Esophagus mucosa (tissue), 1 donor: ENCODE results near the gene RABGAP1. TPM values are rescaled to one million over a fixed set of nuclear protein-coding genes. Genes with fewer than 3 reads are reported as not detected.

Source experiments
- ATAC-seq: fragments of 200-7000 bp; cut with Tn5 transposase; one replicate; pipeline ENCODE4 v1.9.1; 2020
- total RNA-seq: library from RNA; stranded (reverse); gene quantifications from one replicate; pipeline ENCODE4 v1.2.4, GENCODE V29; 2023
- donor health status: DM: yes; HTN: yes; CAD: no.

The RABGAP1 gene
- total RNA-seq, 1 donor from 2014 or later, result 39.6 TPM

DNA sequence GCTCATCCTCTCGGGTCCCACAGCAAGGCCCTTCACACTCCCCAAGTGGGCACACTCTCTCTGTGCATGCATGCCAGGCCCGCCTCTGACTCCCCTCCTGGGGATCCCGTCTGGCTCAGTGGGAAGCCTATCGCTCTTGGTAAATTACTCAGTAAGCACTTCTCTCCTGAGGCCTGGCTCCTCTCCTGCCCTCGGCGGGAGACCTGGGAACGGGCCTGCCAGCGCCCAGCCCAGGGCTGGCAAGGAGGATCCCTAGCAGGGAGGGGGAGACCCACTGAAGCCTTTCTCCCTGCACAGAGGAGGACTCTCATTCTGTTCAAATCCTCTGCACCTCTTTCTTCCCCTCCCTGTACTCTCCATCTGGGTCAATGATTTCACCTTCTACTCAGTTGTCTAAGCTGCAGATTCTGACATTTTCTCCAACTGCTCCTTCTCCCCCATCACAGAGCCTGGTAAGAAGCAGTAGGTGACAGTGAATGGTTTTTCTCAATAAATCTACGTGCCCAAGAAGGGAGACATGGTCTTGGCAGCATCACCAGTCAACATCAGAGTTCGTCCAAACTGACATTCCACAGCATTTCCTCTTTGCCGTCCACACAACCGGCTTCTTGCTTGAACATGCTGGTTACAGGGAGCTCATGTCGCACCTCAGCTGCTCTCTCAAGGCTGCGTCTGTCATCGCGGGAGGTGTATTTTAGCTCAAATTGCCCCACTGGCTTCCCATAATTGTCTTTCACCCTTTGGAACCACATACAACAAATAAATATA, 174.5 kb downstream of the RABGAP1 start:
- no peak for ATAC-seq

DNA sequence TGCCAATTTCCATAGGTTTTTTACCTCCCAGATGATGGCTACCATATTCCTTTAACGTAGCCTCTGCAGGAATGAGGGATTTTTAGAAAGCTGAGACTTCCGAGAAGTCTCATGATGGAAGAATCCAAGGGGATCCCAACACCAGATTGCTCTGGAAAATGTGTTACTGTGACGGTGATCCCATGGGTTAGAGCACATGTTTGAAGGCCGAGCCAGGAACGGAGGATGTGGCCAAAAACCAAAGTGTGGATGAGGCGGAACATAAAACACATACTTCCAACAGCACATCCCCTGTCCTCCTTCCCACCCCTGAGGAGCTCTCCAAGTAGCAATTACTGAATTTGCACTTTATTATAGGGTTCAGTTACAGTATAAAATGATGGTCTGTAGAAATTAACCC, 175.2 kb downstream of the RABGAP1 start:
- no peak for ATAC-seq

DNA sequence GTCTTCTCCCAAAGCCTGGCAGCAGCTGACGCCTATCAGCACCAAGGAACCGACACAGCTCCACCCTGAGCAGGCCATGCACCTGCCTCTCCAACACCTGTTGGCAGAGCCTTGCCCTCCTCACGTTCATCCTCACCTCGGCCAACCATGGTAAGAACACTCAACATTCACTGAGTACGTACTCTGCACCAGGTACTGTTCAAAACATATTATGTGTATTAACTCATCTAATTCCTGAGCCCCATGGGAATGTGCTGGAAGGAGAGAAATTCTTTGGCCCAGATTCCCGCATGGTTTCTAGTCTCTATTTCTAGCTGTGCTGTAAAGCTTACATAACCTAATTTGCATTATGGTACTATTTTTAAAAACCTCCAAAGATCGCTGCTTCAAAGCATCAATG, 178.7 kb downstream of the RABGAP1 start:
- no peak for ATAC-seq

DNA sequence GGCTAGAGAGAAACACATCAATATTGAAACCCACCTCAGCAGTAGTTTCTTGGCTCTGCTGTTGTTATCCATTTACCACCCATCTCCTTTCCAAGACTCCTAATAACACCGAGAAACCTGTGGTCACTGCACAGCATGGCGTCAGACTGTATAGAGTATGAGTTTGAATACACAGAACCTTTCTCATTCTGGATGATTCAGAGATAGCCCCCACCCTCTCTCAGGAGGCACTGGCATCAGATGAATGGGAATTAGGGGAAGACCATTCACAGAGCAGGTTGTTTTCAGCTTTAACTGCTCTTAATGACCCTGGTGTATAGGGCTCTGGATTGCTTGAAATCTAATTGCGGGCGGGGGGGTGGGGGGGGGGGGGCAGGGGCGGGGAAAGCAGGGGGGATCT, 179.3 kb downstream of the RABGAP1 start:
- ATAC-seq, result no peak

DNA sequence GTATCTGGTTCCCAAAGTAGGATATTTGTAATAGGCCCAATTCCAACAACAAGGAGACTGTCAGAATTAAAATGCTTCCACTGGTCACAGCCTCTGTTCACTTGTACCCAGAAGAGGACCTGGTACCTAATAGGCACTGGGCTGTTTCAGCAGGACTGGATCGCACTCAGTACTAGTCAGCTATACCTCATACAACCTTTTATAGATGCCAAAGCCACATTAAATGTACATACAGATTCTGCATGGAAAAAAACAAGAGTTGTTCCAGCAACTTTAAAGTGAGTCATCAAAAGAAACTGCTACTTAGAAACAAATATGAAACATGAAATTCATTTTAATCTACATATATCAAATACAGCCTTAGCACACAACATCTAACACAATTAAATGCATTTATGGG, 180.1 kb downstream of the RABGAP1 start:
- no peak for ATAC-seq

DNA sequence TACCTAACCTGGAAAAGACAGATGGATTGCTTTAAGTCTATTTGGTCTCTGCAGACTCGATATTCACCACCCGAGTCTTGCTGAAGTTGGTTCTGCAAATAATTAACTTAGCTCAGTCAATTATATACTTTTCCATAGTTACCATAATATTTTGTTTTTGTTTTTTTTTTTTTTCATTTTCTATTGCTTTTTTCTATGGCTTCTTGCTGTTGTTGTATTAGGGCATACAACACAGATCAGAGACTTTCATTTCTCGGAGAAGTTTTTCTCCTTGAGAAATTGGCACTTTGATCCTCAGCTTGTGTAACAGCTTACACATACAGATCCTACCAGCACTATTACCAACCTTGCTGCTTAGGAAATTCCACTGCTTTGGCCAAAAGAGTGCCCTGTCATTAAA, 180.6 kb downstream of the RABGAP1 start:
- no peak for ATAC-seq

DNA sequence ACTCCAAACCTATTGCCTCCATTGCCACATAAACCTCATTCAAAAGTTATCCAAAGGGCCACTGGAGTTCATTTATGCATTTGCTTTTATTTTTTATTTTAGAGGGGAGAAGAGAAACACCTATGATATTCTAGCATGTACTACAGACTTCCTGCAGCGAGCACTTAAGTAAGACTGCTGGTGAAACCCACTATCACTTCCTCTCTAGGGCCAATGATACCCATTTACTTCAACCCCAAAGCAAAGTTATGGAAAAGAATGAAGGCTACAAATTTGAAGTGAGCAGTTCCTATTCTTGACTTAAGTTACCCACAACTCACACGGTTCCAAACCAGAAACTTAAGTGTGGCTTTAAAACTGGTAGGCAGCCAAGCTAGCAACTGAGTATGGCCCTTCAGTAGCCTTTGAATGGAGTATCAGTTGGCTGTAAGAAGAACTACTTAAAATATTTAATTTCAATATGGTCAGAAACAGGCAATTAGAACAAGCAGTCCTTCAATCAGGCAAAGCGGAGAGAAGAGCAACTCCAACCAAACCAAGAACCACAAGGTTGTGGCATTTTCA, 186.8 kb downstream of the RABGAP1 start:
- ATAC-seq, result no peak

DNA sequence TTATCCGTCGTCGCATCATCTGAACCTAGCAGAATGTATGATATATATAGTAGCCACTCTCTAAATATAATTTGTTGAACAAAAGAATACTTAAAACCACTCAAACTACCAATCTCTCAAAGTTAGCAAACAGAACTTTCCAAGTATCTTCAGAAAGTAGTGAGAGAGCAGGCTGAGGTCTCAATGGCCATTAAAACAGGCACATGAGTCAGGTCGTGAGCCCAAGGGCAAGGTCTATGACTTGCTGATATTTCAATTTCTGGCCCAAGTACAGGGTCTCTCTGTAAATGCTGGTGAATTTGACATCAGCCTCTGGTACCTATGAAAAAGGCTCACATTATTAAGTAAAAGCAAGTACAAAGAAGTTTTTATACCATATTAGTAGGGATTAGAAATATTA, 187.8 kb downstream of the RABGAP1 start:
- no peak for ATAC-seq

DNA sequence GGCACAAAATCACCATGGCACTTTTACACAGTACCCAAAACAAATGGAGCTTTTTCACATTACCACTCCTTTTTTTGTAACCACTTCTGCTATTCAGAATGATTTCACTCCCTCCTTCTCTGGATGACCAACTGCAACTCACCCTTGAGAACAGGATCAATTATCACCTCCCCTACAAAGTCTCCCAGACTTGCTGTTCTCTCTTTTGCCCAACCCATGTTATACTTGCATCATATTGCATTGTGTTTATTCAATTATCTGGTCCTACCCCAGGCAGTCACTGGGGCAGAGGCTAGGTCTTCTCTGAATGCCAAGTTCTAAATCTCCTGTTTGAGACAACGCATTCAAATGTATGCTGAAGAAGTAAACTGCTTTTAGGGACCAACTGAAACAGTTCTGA, 188.6 kb downstream of the RABGAP1 start:
- no peak for ATAC-seq

DNA sequence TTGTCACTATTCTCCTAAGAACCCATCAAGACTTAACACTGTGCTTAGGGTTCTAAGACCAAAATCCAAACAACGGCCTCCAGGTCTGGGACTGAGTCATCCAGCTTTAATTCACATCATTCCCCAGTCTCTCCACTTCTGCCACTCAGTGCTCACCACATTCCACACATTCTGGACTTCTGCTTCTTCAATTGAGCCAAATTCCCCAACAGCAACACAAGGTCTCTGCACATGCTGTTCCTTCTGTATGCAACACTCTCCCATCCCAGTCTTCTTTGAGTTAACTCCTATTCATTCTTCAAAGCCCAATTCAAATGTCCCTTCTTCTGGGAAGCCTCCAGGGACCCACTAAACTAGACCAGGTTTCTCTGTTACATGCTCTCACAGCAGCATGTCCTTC, 190.4 kb downstream of the RABGAP1 start:
- no peak for ATAC-seq

DNA sequence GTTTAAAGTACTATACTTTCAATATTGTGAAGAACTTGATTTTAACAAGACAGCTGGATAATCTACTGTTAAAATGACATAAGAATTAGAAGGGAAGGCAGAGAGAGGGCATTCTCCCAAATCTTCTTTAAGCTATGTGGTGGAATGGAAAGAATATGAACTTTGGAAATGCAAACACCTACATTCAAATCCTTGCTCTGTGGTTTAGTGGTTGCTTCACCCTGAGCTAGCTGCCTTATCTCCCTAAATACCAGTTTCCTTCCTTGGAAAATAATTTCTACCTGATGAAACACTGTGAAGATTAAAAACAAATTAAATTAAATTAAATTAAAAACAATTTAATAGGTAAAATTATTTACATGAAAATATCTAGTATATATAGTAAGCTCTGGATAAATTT, 191.2 kb downstream of the RABGAP1 start:
- ATAC-seq, result no peak

DNA sequence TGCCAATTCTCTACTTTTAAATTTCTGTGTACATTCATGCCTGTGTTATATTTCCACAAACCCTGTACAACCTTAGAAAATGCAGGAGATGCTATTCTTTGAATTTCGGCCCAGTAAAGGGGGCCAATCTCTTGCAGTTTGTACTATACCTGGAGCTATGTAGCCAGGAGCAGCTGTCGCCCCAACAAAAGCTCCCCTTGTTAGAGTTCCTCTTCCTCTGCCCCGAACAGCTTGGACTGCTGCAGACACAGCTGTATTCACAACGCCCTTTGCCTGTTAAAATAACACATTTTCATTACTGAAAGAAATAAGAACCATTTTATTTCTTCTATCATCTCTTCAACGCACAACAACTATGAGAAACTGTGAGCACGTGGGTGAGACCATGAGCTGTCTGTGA, 191.9 kb downstream of the RABGAP1 start:
- ATAC-seq, result no peak

DNA sequence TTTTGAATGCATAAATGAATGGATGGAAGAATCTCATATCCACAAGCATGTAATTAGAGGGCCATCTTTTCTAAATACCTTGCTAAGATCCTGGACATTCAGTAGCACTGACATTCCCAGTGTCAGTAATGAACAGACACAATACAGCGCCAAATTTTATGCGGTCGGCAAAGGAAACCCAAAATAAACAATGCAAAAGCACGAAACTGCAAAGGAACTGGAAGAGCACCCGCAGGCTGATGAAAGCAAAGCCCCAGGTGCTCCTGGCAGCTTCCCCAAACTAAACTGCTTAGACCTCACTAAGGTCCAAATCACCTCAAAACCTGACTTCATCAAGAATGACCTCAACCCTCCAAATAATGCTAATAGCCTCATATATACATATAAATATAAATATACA, 194.6 kb downstream of the RABGAP1 start:
- no peak for ATAC-seq

DNA sequence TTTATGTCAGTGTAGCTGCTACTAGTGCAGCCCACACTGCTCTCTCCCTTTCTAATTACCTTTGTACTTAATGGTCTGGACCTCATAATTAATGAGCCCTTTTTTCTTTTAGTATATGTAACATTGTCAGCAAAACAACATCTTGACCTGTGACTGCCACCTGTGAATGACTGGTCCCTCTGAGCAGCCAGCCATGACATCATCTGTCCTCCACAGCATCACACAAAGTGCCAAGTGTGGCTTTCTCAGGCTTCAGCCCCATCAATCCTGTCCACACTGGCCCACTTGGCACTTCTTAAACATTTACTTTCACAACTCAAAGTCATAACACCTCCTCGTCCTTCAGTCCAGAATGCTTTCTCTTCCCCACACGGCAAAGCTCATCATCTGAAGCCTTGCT, 197.3 kb downstream of the RABGAP1 start:
- ATAC-seq, result no peak

DNA sequence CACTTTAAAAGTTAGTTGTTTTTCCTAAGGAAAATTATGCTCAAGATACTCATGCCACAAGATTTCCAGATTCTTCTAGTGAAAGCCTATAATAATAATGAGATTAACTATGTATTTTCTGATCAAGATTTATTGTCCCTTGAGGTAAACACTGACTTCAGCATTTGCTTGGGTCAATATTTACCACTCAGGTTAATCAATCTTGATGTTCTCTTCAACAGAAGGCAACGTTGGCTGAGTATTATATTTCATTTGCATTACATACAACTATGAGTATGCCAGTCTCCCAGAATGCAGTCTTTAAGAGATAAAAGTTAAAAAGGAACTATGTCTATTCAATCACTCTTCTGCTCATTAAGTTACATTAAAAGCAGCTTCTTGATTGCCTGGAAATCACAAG, 208.2 kb downstream of the RABGAP1 start:
- no peak for ATAC-seq

DNA sequence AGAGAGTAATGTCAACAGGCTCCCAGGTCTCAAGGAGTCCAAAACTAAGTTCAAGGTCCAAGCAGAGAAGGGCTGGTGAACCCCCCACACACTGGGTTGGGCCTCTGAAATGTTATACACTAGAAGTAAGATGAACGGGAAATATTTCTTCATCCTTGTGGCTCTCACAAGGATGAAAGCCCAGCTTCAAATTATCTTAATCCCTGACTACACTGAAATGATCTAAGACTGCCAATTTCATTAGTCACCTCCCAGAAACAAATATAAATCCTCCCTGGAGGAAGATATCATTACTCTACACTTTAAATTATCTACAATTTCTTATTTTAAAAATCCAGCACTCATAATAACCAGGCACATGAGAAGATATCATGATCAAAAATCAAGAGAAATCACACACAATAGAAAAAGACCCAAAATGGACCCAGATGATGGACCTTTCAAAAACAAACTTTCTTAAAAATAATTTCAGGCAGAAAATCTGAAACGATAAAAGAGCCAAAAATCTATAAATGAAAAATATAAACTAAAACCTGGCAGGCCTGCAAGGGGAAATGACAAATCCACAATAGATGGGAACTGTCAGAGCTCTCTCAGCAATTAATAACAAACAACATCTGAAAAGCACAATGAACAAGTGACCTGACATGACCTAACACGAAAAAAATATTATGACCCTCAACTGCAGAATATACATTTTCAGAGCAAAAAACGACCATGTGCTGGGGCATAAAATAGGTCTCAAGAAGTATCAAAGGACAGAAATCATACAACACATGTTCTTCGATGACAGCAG, 210.1 kb downstream of the RABGAP1 start:
- peak; percentile 39 for ATAC-seq

Other genes with a start within 250 kb of the RABGAP1 start
- gene OR1L4, start 217.0 kb upstream of the RABGAP1 start, total RNA-seq, result not detected
- gene OR1L6, start 198.7 kb upstream of the RABGAP1 start, total RNA-seq, result not detected
- not detected for gene OR5C1, start 152.1 kb upstream of the RABGAP1 start, total RNA-seq
- not detected for gene OR1K1, start 140.9 kb upstream of the RABGAP1 start, total RNA-seq
- 8.6 TPM for gene PDCL, start 112.4 kb upstream of the RABGAP1 start, total RNA-seq
- gene RC3H2, start 35.7 kb upstream of the RABGAP1 start, total RNA-seq, result 31.3 TPM
- gene ZBTB6, start 27.7 kb upstream of the RABGAP1 start, total RNA-seq, result 4.1 TPM
- gene ZBTB26, start 9.5 kb upstream of the RABGAP1 start, total RNA-seq, result 2.0 TPM
- 0.76 TPM for gene GPR21, start 92.6 kb downstream of the RABGAP1 start, total RNA-seq